ENCODE results near the gene WNT1.

WNT1 gene

DNA sequence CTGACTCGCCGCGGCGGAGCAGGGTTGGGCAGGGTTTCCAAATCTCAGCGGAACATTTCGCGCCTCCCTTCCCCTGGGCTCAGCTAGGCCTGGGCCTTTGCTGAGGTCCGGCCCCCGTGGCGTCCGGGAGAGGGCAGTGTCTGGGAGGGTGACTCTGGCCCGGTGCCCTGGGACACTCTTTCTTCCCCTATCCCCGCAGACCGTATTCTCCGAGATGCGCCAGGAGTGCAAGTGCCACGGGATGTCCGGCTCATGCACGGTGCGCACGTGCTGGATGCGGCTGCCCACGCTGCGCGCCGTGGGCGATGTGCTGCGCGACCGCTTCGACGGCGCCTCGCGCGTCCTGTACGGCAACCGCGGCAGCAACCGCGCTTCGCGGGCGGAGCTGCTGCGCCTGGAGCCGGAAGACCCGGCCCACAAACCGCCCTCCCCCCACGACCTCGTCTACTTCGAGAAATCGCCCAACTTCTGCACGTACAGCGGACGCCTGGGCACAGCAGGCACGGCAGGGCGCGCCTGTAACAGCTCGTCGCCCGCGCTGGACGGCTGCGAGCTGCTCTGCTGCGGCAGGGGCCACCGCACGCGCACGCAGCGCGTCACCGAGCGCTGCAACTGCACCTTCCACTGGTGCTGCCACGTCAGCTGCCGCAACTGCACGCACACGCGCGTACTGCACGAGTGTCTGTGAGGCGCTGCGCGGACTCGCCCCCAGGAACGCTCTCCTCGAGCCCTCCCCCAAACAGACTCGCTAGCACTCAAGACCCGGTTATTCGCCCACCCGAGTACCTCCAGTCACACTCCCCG lies 3.0 kb downstream of the WNT1 start:
- peak; percentile 27 for DNase-seq (ENCODE audit: low read depth, low spot score)

DNA sequence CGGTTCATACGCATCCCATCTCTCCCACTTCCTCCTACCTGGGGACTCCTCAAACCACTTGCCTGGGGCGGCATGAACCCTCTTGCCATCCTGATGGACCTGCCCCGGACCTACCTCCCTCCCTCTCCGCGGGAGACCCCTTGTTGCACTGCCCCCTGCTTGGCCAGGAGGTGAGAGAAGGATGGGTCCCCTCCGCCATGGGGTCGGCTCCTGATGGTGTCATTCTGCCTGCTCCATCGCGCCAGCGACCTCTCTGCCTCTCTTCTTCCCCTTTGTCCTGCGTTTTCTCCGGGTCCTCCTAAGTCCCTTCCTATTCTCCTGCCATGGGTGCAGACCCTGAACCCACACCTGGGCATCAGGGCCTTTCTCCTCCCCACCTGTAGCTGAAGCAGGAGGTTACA lies 3.6 kb downstream of the WNT1 start:
- DNase-seq (ENCODE audit: low read depth, low spot score), result no peak

DNA sequence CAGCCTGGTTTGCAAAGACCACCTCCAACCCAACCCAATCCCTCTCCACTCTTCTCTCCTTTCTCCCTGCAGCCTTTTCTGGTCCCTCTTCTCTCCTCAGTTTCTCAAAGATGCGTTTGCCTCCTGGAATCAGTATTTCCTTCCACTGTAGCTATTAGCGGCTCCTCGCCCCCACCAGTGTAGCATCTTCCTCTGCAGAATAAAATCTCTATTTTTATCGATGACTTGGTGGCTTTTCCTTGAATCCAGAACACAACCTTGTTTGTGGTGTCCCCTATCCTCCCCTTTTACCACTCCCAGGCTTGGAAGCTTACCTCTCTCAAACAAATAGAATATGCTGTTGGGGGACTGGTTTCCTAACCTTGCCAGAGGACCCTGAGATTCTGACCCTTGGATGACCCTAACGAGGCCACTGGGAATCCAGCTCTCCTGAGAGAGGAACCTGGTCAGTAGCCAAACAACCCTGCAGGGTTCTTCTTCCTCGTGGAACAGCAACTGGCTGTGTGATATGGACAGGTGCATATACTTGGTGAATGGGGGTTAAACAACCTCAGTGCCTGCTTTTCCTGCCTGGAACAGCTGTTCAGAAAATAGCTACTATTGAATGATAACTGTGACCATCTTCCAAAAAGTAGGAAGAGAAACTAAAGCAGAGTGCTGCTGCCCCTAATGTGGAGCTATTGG lies 4.4 kb downstream of the WNT1 start:
- DNase-seq (ENCODE audit: low read depth, low spot score), result no peak

GRCh38 chr12:48985475-48985897 lies 7.4 kb downstream of the WNT1 start:
- DNase-seq (ENCODE audit: low read depth, low spot score), result no peak

- DNase-seq (ENCODE audit: low read depth, low spot score), result no peak
Measured at GRCh38 chr12:48985901-48986300, 7.8 kb downstream of the WNT1 start.

- DNase-seq (ENCODE audit: low read depth, low spot score), result peak; percentile 60
Measured at GRCh38 chr12:48986720-48987291, 8.7 kb downstream of the WNT1 start.

DNA sequence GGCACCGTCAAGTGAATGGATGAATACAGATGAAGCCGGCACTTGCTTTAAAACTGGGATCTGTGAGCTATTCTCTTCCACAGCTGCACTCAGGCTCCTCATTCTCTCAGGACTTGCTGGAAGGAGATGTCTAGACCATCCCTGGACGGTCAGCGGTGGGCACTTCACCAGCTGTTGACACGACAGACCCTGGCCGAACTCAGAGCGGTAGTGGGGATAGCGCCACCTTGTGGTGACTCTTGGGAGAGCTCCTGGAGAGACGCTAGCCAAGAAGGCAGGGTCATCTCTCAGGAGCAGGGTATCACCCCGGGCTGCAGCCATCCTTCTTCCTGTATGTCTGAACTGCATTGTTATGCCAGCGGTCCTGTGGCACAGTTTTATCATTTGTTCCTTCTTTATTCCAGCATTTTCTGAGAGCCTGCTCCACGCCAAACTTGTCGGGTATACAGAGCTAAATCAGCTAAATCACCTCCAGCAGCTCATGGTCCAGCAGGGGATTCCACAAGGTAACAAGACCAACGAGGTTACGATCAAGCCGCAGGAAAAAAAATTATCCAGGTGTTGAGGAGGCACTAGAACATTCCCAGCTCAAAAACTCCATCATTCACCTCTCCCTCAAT lies 10.0 kb downstream of the WNT1 start:
- peak; percentile 90 for DNase-seq (ENCODE audit: low read depth, low spot score)

- no peak for DNase-seq (ENCODE audit: low read depth, low spot score)
Measured at GRCh38 chr12:48990552-48990951, 12.4 kb downstream of the WNT1 start.

- DNase-seq (ENCODE audit: low read depth, low spot score), result no peak
Measured at GRCh38 chr12:48991247-48992050, 13.3 kb downstream of the WNT1 start.

- DNase-seq (ENCODE audit: low read depth, low spot score), result no peak
Measured at GRCh38 chr12:48993787-48994186, 15.7 kb downstream of the WNT1 start.

GRCh38 chr12:48994224-48995085 lies 16.3 kb downstream of the WNT1 start:
- DNase-seq (ENCODE audit: low read depth, low spot score), result no peak

DNA sequence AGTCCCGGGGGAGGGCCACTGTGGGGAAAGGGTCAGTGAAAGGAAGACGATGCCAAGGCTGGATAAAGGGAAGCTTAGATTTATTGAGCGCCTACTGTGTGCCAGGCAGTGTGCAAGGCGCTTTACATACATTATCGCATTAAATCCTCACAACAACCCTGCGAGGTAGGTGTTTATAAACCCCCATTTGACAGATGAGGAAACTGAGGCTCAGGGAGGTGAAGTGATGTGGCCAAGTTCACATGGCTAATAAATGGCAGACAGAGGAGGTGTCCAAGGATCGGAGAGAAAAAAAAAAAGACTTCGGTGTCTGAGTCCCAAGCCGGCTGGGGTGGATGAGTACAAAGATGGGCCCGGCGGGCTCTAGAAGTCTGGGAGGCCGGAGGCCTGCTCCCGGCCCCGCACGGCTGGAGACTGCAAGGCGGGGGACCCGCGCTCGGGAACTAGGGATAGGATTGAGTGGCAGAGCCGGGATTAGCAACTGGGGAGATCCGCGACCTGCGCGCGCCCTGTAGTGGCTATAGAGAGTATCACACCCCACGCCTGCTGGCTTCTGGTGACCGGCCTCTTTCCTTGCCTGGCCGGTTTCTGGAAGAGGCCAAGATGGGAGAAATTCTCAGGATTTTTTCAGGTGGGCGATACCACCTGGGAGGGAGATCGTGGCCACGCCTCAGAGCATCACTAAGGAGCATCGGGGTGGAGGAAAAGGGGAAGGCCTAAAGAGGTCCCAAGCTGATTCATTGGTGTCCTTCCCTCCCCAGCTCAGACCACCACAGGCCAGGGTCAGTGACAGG lies 17.2 kb downstream of the WNT1 start:
- peak; percentile 95 for DNase-seq (ENCODE audit: low read depth, low spot score)

GRCh38 chr12:48996794-48997718 lies 18.9 kb downstream of the WNT1 start:
- peak; percentile 82 for DNase-seq (ENCODE audit: low read depth, low spot score)

DNA sequence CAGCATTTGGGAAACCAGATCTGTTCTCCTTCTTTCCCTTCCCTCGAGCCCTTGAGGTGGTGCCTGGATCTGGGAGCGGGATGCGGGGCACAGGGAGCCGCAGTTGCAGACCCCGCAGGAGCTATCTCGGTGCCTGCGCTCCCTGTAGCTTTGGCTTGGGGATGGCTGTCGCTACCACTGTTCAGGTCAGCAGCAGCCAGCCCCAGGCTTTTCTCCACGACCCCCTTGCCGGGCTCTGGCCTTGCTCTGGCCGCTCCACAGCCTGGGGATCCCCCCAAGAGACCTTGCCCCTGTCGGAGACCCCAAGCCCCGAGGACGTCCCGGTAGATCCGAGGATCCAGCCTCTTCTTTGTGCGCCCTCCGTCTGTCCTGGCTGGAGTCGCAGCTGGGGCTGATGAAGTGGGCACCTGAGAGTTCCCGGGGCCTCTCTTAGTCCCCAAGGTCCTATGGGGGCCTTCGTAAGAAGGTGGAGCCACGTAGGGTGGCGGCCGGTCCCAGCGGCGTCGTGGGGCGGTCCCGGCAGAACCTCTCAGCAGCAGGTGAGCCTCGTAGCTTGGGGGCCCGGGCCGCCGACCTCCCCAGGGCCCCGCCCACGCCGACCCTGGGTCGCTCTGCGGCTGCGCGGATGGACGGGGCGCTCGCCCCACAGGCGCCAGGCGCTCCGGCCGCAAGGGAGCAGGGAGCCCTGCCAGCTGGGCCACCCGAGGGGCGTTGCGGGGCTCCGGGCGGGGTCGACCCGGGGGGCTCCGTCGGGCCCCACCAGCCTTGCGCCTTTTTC lies 19.8 kb downstream of the WNT1 start:
- DNase-seq (ENCODE audit: low read depth, low spot score), result peak; percentile 68

GRCh38 chr12:48998497-48999353 lies 20.6 kb downstream of the WNT1 start:
- no peak for DNase-seq (ENCODE audit: low read depth, low spot score)

GRCh38 chr12:48999371-49000131 lies 21.4 kb downstream of the WNT1 start, which contains the start of gene DDN:
DDN (minus strand) TSS chr12:48999375; CDS start chr12:48999287, 88 bp downstream.
- DNase-seq (ENCODE audit: low read depth, low spot score), result peak; percentile 34

All from ELF-1 (cell line).